SK-N-MC (cell line): ENCODE data around the gene RBMS3.

Experiments used
- EZH2 ChIP-seq: fragments of 200-600 bp; sonication (generic); IDR thresholded peaks from one replicate; pipeline ENCODE4 v1.6.1; 2017; ENCODE audit warnings: antibody characterized with exemption
- FOXP2 ChIP-seq: optimal IDR thresholded peaks from 2 replicates; pipeline ENCODE3; 2011; ENCODE audit warnings: mild to moderate bottlenecking, moderate library complexity; ENCODE audit not compliant: insufficient read depth; ENCODE audit errors: extremely low read length, control extremely low read depth
- POLR2AphosphoS5 ChIP-seq: IDR thresholded peaks from 2 replicates; pipeline ENCODE4 v1.6.1; 2012; ENCODE audit warnings: mild to moderate bottlenecking, low read depth, low read length, borderline replicate concordance

GRCh38 chr3:29711255-29711771 lies 430.4 kb downstream of the RBMS3 start:
- no peak for TF ChIP-seq EZH2
- TF ChIP-seq POLR2AphosphoS5 = no peak
- no peak for TF ChIP-seq FOXP2
